Activated CD8-positive, alpha-beta memory T cell treated with anti-CD3 and anti-CD28 coated beads for 36 hours (primary cell): ENCODE data around the gene VOPP1. TPM values are rescaled to one million over a fixed set of nuclear protein-coding genes. Genes with fewer than 3 reads are reported as not detected.
"Not testable (repeated sequence)": the region's sequence is repeated elsewhere in the genome, so short reads cannot be mapped to it uniquely, and the experiment has no call there.

Experiments used
- CTCF ChIA-PET: fragments of 350-600 bp; sonication (Branson Sonifier 250); formaldehyde crosslinking; loops from one replicate; lab custom pipeline; 2021; ENCODE audit warnings: antibody characterized with exemption; lab: Charles Lee
- POLR2A ChIA-PET: fragments of 350-600 bp; sonication (Branson Sonifier 250); formaldehyde crosslinking; loops from one replicate; lab custom pipeline; 2021; ENCODE audit warnings: antibody characterized with exemption; lab: Charles Lee
- total RNA-seq, 2 experiments: library from RNA; stranded (reverse); gene quantifications; one replicate each; pipeline ENCODE4 v1.2.3, GENCODE V29; 2021

The VOPP1 gene
- total RNA-seq: 10 to 100 TPM; 67.0 to 69.7 TPM

- POLR2A ChIA-PET: interaction anchor here (0.6 to 6.7 kb wide), 7 partner anchors 39 to 288 kb away, joined by 3 to 61 read pairs (median 4); no protein-coding TSS in a partner anchor
- CTCF ChIA-PET: interaction anchor here (1.1 to 2.4 kb wide), 4 partner anchors 14 to 72 kb away, joined by 3 to 16 read pairs (median 4); no protein-coding TSS in a partner anchor
Observed at GRCh38 chr7:55572378-55573233, at the start of gene VOPP1. Gene VOPP1 (minus strand): TSS chr7:55572502. CDS start chr7:55572324, 178 bp downstream.

GRCh38 chr7:55618913-55619312 lies 46.6 kb upstream of the VOPP1 start:
- ChIA-PET CTCF (no interaction called here), POLR2A (no interaction called here)

- POLR2A ChIA-PET, CTCF ChIA-PET: not testable (repeated sequence)
Observed at GRCh38 chr7:55614365-55615064, 42.2 kb upstream of the VOPP1 start.

- POLR2A ChIA-PET, CTCF ChIA-PET: not testable (repeated sequence)
Observed at GRCh38 chr7:55609726-55610125, 37.4 kb upstream of the VOPP1 start.

- CTCF ChIA-PET, POLR2A ChIA-PET: not testable (repeated sequence)
Observed at GRCh38 chr7:55605661-55606060, 33.4 kb upstream of the VOPP1 start.

GRCh38 chr7:55597944-55598499 lies 25.7 kb upstream of the VOPP1 start:
- POLR2A ChIA-PET: not testable (repeated sequence)
- CTCF ChIA-PET: interaction anchor here (1.0 kb wide), 1 partner anchor 24 kb away, joined by 4 read pairs; no protein-coding TSS in a partner anchor

GRCh38 chr7:55597214-55597739 lies 25.0 kb upstream of the VOPP1 start:
- POLR2A ChIA-PET: not testable (repeated sequence)
- CTCF ChIA-PET: interaction anchor here (1.0 kb wide), 1 partner anchor 23 kb away, joined by 4 read pairs; no protein-coding TSS in a partner anchor

GRCh38 chr7:55595511-55595910 lies 23.2 kb upstream of the VOPP1 start:
- CTCF ChIA-PET: no interaction called here
- POLR2A ChIA-PET: no interaction called here

- ChIA-PET POLR2A (no interaction called here), CTCF (interaction anchor here (1.5 to 2.2 kb wide), 2 partner anchors 20 to 166 kb away, joined by 3 to 8 read pairs; no protein-coding TSS in a partner anchor)
Observed at GRCh38 chr7:55594870-55595269, 22.6 kb upstream of the VOPP1 start.

GRCh38 chr7:55594414-55594813 lies 22.1 kb upstream of the VOPP1 start:
- POLR2A ChIA-PET: no interaction called here
- CTCF ChIA-PET: interaction anchor here (1.5 to 2.2 kb wide), 2 partner anchors 20 to 166 kb away, joined by 3 to 8 read pairs; no protein-coding TSS in a partner anchor

- POLR2A ChIA-PET: no interaction called here
- CTCF ChIA-PET: interaction anchor here (0.7 to 2.2 kb wide), 6 partner anchors 9 to 313 kb away, joined by 3 to 8 read pairs (median 4); no protein-coding TSS in a partner anchor
Observed at GRCh38 chr7:55593515-55594318, 21.4 kb upstream of the VOPP1 start.

GRCh38 chr7:55593172-55593514 lies 20.8 kb upstream of the VOPP1 start:
- POLR2A ChIA-PET: no interaction called here
- CTCF ChIA-PET: interaction anchor here (0.7 to 2.2 kb wide), 6 partner anchors 9 to 313 kb away, joined by 3 to 8 read pairs (median 4); no protein-coding TSS in a partner anchor

- POLR2A ChIA-PET: no interaction called here
Observed at GRCh38 chr7:55592492-55592891, 20.2 kb upstream of the VOPP1 start.

GRCh38 chr7:55591282-55591931 lies 19.1 kb upstream of the VOPP1 start:
- CTCF ChIA-PET: no interaction called here
- POLR2A ChIA-PET: no interaction called here

More at GRCh38 chr7:55592492-55592891, 20.2 kb upstream of the VOPP1 start:
- CTCF ChIA-PET: interaction anchor here (1.3 to 2.2 kb wide), 2 partner anchors 18 to 58 kb away, joined by 3 to 8 read pairs; no protein-coding TSS in a partner anchor

GRCh38 chr7:55590517-55591281 lies 18.4 kb upstream of the VOPP1 start:
- POLR2A ChIA-PET: no interaction called here
- CTCF ChIA-PET: no interaction called here

GRCh38 chr7:55589905-55590304 lies 17.6 kb upstream of the VOPP1 start:
- ChIA-PET CTCF (no interaction called here), POLR2A (no interaction called here)

- POLR2A ChIA-PET: no interaction called here
Observed at GRCh38 chr7:55588976-55589604, 16.8 kb upstream of the VOPP1 start.

More at GRCh38 chr7:55588976-55589604, 16.8 kb upstream of the VOPP1 start:
- CTCF ChIA-PET: no interaction called here
